GM19372 (cell line): ENCODE measurements around the gene OR1E2.
"Not testable (repeated sequence)": the region's sequence is repeated elsewhere in the genome, so short reads cannot be mapped to it uniquely, and the experiment has no call there.

Experiments used
- ATAC-seq: cut with Tn5 transposase; IDR thresholded peaks from one replicate; pipeline ENCODE4 v1.9.1; 2021; ENCODE audit warnings: mild to moderate bottlenecking, low read depth, moderate library complexity; ENCODE audit not compliant: unreplicated experiment

OR1E2 gene

DNA sequence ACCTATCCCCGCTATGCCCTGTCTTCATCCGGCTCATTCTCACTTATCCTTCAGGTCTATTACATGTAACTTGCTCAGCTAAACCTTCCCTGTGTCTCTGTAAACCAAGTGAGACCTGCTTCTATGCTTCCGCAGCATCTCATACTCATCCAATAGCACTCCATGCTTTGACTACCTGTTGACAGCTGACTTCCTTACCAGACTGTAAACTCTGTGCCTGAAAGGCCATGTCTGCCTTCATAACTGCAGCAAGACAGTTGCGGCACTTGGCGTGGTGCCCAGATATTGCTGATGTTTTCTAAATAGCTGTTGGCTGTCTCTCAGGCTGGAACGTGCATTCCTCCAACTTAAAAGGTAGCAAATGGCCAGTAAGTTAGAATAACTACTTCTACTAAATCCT, 33.6 kb downstream of the OR1E2 start:
- ATAC-seq, result no peak

DNA sequence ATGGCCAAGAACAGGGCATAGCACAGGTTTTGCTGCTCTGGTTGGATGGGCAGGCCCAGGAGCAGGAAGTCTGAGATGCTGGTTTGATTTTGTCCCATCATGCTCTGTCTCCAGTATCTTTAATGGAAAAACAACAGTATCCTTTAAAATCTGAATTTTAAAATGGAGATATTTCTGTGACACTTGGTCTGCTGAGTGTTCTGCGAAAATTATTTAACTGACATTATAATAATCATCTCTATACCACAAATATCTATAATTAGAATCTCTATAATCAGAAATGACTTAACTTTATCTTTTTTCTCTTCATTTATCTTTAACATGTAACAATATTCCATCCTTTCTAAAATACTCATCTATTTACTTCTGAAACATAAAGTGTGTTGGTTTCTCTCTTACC, 35.3 kb downstream of the OR1E2 start, which contains the start of gene OR1E1:
Gene OR1E1 (minus strand): TSS at position 101 of the 400 bp plus-strand sequence. CDS start 0 bp downstream, at position 101.
- no peak for ATAC-seq

- not testable (repeated sequence) for ATAC-seq
Measured at GRCh38 chr17:3397801-3398200, 35.8 kb downstream of the OR1E2 start.

DNA sequence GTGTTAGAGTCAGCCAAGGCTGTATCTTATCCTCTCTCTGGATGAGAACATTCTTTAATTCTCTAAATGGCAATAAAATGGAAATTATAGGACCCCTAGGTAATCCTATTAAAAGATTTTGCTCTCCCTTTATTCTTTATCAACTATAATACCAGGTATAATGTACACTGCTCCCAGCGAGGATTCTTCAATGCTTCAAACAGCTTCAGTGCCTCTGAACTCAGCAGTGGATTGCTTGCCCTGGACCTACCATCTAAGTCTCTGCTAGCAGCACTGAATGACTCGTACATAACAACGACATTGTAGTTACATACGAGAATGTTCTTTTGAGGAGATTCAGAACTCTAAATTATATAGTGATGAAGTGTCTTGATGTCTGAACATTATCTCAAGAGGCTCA, 43.9 kb downstream of the OR1E2 start:
- ATAC-seq, result no peak

GRCh38 chr17:3385869-3386816, 47.5 kb downstream of the OR1E2 start, which contains the start of gene OR3A2:
Gene OR3A2 (minus strand): TSS chr17:3386308.
- ATAC-seq, result no peak
